Fibroblast of the aortic adventitia (primary cell): ENCODE results near the gene FAM81A. TPM values are rescaled to one million over a fixed set of nuclear protein-coding genes. Genes with fewer than 3 reads are reported as not detected.

Experiments
- DNase-seq: peaks from one replicate; pipeline ENCODE4 v3.0.0-alpha.2; 2010; ENCODE audit warnings: low read depth
- H3K4me3 ChIP-seq: 2 replicates; pipeline ENCODE4 v1.5.1; 2011; ENCODE audit warnings: low read depth, mild to moderate bottlenecking, control low read depth, low read length, moderate library complexity
- CTCF ChIP-seq: IDR thresholded peaks from 2 replicates; pipeline ENCODE4 v1.5.1; 2011; ENCODE audit warnings: mild to moderate bottlenecking, low read length, control low read depth, inconsistent platforms; ENCODE audit not compliant: insufficient read depth
- total RNA-seq: library from RNA; depleted of rRNA; stranded (reverse); fragments of >200 nt; gene quantifications from 2 replicates; pipeline ENCODE4 v1.2.3, GENCODE V29; 2012; ENCODE audit warnings: low replicate concordance

Gene FAM81A
- total RNA-seq, 1 donor, result 0.81 TPM

- DNase-seq, result peak; percentile 60
- H3K4me3 ChIP-seq, result no peak overlapping the region
- TF ChIP-seq CTCF, result no peak
Measured at GRCh38 chr15:59556380-59556779, 118.4 kb downstream of the FAM81A start.

- DNase-seq, result no peak
- TF ChIP-seq CTCF, result no peak
- no peak overlapping the region for H3K4me3 ChIP-seq
Measured at GRCh38 chr15:59557581-59557980, 119.6 kb downstream of the FAM81A start.

GRCh38 chr15:59558851-59559250 is 120.9 kb downstream of the FAM81A start:
- H3K4me3 ChIP-seq, result no peak overlapping the region
- TF ChIP-seq CTCF, result no peak
- DNase-seq, result peak; percentile 44

GRCh38 chr15:59561547-59561946 is 123.6 kb downstream of the FAM81A start:
- no peak for DNase-seq
- TF ChIP-seq CTCF, result no peak
- no peak overlapping the region for H3K4me3 ChIP-seq

GRCh38 chr15:59562448-59563186 is 124.6 kb downstream of the FAM81A start:
- TF ChIP-seq CTCF, result peak; percentile 41
- H3K4me3 ChIP-seq, result no peak overlapping the region
- no peak for DNase-seq

- no peak for DNase-seq
- TF ChIP-seq CTCF, result no peak
- no peak overlapping the region for H3K4me3 ChIP-seq
Measured at GRCh38 chr15:59565299-59565698, 127.3 kb downstream of the FAM81A start.

- no peak overlapping the region for H3K4me3 ChIP-seq
- no peak for TF ChIP-seq CTCF
- peak; percentile 15 for DNase-seq
Measured at GRCh38 chr15:59567324-59567723, 129.3 kb downstream of the FAM81A start.
